GM20000 (cell line): ENCODE data around the gene XXYLT1.

Experiments
- DNase-seq: peaks from one replicate; pipeline ENCODE4 v3.0.0; 2012; ENCODE audit warnings: low spot score
- CTCF ChIP-seq: IDR thresholded peaks from 2 replicates; pipeline ENCODE4 v1.5.1; 2012; ENCODE audit warnings: mild to moderate bottlenecking, control low read depth; ENCODE audit errors: extremely low read depth, missing control alignments

XXYLT1 gene

DNA sequence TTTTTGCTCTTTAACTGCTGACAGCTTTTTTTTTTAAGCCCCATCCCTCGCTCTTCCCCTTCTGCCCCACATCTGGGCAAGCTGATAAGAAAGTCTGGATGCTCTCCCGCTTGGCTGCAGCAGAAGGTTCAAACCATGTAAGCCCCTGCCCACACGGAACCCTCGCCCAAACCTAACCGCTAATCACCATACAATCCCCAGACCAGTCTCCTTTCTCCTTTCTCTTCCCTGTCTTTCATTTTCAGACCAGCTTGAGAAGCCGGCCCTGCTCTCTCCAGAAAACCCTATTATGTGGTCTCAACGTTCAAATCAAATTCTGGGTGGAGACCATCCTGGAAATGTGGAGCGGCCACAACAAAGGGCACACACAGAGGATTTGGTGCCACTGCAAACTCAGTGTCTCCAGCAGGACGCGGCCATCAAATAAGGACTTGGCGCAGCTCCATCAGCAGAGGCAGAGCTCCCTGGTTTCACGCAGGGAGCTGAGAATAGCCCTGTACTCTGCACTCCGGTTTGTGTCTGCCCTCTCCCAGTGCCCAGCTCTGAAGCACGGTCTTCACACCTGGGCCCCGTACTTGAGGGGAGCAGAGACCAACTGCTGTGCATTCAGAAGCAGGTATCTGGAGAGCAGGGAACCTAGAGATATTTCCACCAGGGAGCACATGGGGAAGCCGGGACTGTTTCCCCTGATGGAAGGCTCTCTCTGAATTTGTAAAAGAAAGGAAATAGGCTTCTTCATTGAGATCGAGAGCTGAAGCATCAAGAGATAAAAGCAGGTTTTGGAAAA is 92.6 kb downstream of the XXYLT1 start:
- no peak for DNase-seq
- TF ChIP-seq CTCF, result no peak

DNA sequence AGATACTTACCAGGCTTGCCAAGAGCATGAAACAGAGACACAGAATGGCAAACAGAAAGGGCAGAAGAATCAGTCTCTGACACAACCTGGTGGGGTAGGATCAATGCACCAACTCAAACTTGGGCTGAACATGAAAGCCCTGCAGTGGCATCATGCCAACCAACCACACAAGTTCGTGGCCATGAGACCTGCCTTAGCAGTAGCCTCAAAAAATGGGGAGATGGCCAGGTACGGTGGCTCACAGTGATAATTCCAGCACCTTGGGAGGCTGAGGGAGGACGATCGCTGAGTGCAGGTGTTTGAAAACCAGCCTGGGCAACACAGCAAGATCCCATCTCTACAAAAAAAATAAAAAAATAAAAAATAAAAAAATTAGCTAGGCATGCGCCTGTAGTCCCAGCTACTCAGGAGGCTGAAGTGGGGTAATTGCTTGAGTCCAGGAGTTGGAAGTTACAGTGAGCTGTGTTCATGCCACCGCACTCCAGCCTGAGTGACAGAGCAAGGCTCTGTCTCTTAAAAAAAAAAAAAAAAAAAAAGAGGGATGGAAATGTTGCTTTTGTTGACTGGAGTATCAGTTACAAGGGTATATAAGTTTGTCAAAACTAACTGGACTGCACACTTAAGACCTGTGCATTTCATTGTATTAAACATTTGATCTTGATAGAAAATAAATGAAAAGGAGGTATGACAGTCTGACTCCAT is 93.4 kb downstream of the XXYLT1 start:
- no peak for DNase-seq
- TF ChIP-seq CTCF, result no peak

DNA sequence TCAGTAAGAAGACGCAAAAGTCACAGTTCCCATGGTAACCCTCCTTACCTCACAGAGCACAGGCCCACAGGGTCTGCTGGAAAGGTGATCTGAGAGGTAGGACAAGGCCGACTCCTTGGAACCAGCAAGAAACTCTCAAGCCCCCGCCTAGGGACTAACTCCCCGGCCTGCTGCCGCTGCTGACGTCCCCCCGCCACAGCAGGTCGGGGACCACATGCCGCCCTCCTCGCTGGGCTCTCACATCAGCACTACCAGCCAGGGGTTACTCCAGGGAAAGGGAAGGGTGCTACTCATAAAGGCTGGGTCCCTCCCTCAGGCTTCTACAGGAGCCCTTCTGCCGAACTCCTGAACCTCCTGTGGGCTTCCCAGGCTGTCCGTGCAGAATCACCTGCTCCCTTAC is 94.2 kb downstream of the XXYLT1 start:
- no peak for TF ChIP-seq CTCF
- no peak for DNase-seq

DNA sequence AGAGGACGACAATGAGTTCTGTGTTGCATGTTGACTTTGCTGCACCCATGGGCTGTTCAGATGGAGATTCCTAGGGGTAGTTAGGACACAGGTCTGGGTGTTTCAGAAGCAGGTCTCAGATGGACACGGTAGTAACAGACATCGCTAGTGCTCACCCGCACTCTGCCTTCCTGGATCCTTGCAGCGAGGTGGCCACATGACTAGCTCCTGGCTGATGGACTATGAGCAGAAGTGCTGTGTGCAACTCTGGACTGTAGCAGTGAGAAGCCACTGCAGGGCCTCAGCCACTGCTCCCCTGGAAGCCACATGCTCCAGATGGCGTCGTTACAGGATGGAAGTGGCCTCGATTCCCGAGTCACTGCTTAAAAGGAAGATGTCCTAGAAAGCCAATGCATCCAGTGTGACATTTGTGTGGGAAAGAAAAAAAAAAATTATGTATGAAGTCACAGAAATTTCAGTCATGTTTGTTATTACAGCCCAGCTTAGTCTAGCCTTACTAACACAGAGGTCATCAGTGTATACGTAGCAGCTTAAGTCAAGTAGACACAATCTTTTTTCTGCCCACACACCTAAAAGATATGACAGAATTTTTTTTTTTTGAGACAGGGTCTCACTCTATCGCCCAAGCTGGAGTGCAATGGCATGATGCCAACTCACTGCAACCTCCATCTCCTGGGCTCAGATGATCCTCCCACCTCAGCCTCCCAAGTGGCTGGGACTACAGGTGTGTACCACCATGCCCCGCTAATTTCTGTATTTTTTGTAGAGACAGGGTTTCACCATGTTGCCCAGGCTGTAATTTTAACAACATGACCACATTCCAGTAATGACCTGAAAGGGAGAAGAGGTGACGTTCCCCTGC is 95.3 kb downstream of the XXYLT1 start:
- no peak for TF ChIP-seq CTCF
- no peak for DNase-seq

- TF ChIP-seq CTCF, result no peak
- DNase-seq, result no peak
Observed at GRCh38 chr3:195175076-195175475, 95.9 kb downstream of the XXYLT1 start.

GRCh38 chr3:195173657-195174056 is 97.3 kb downstream of the XXYLT1 start:
- DNase-seq, result no peak
- TF ChIP-seq CTCF, result no peak
